H9 (cell line): ENCODE measurements around the gene SYF2. TPM values are rescaled to one million over a fixed set of nuclear protein-coding genes. Genes with fewer than 3 reads are reported as not detected.

Experiments
- DNase-seq: peaks from one replicate; pipeline ENCODE4 v3.0.0-alpha.2; 2017
- H2AFZ ChIP-seq: one replicate; pipeline ENCODE4 v1.6.1; 2013; ENCODE audit warnings: mild to moderate bottlenecking, low read length, control low read depth, moderate library complexity
- H2AK5ac ChIP-seq: 2 replicates; pipeline ENCODE4 v1.6.1; 2013; ENCODE audit warnings: low read length, control low read depth, mixed read lengths; ENCODE audit not compliant: insufficient read length
- H2BK120ac ChIP-seq: one replicate; pipeline ENCODE4 v1.6.1; 2013; ENCODE audit warnings: low read depth, mild to moderate bottlenecking, low read length, control low read depth, inconsistent platforms; ENCODE audit not compliant: poor library complexity, severe bottlenecking
- H2BK12ac ChIP-seq: 2 replicates; pipeline ENCODE4 v1.6.1; 2013; ENCODE audit warnings: low read length, control low read depth, mixed read lengths, low read depth; ENCODE audit not compliant: insufficient read length
- H2BK15ac ChIP-seq: 2 replicates; pipeline ENCODE4 v1.6.1; 2013; ENCODE audit warnings: low read depth, low read length, control low read depth
- H2BK20ac ChIP-seq: one replicate; pipeline ENCODE4 v1.6.1; 2013; ENCODE audit warnings: low read depth, mild to moderate bottlenecking, low read length, control low read depth, inconsistent platforms; ENCODE audit not compliant: poor library complexity, severe bottlenecking
- H2BK5ac ChIP-seq: 2 replicates; pipeline ENCODE4 v1.6.1; 2013; ENCODE audit warnings: low read length, control low read depth, mixed read lengths; ENCODE audit not compliant: insufficient read length
- H3K14ac ChIP-seq: 2 replicates; pipeline ENCODE4 v1.6.1; 2013; ENCODE audit warnings: low read length, control low read depth; ENCODE audit not compliant: insufficient read depth
- H3K18ac ChIP-seq: 2 replicates; pipeline ENCODE4 v1.6.1; 2013; ENCODE audit warnings: low read depth, mild to moderate bottlenecking, mixed read lengths, low read length, control low read depth; ENCODE audit not compliant: insufficient read length
- H3K23ac ChIP-seq: 2 replicates; pipeline ENCODE4 v1.6.1; 2013; ENCODE audit warnings: low read length, control low read depth, mixed read lengths, low read depth; ENCODE audit not compliant: insufficient read length
- H3K23me2 ChIP-seq: 2 replicates; pipeline ENCODE4 v1.6.1; 2013; ENCODE audit warnings: low read depth, mild to moderate bottlenecking, mixed read lengths, low read length, control low read depth; ENCODE audit not compliant: insufficient read length, poor library complexity, severe bottlenecking
- H3K27ac ChIP-seq: 2 replicates; pipeline ENCODE4 v1.5.1; 2013; ENCODE audit warnings: low read length, control low read depth, mixed read lengths, low read depth; ENCODE audit not compliant: insufficient read length
- H3K27me3 ChIP-seq: 2 replicates; pipeline ENCODE4 v1.6.1; 2013; ENCODE audit warnings: low read length, control low read depth, inconsistent platforms; ENCODE audit not compliant: insufficient read depth
- H3K4ac ChIP-seq: 2 replicates; pipeline ENCODE4 v1.6.1; 2013; ENCODE audit warnings: low read depth, mild to moderate bottlenecking, control low read depth, inconsistent platforms, low read length, moderate library complexity
- H3K4me1 ChIP-seq: 2 replicates; pipeline ENCODE4 v1.6.1; 2013; ENCODE audit warnings: low read length, control low read depth, inconsistent platforms; ENCODE audit not compliant: insufficient read depth
- H3K4me2 ChIP-seq: 2 replicates; pipeline ENCODE4 v1.6.1; 2013; ENCODE audit warnings: low read length, control low read depth, mixed read lengths; ENCODE audit not compliant: insufficient read length, insufficient read depth
- H3K56ac ChIP-seq: 2 replicates; pipeline ENCODE4 v1.6.1; 2013; ENCODE audit warnings: low read depth, mild to moderate bottlenecking, mixed read lengths, low read length, control low read depth; ENCODE audit not compliant: insufficient read length
- H3K79me1 ChIP-seq: 2 replicates; pipeline ENCODE4 v1.6.1; 2013; ENCODE audit warnings: low read depth, mild to moderate bottlenecking, moderate library complexity, low read length, control low read depth, inconsistent platforms; ENCODE audit not compliant: insufficient read depth, poor library complexity, severe bottlenecking
- H3K79me2 ChIP-seq: 2 replicates; pipeline ENCODE4 v1.6.1; 2013; ENCODE audit warnings: low read length, control low read depth, inconsistent platforms; ENCODE audit not compliant: insufficient read depth
- H3K9ac ChIP-seq: 2 replicates; pipeline ENCODE4 v1.6.1; 2013; ENCODE audit warnings: low read length, control low read depth, mixed read lengths; ENCODE audit not compliant: insufficient read length; ENCODE audit errors: extremely low read depth
- H3K9me3 ChIP-seq: one replicate; pipeline ENCODE4 v1.6.1; 2013; ENCODE audit warnings: low read depth, low read length, inconsistent platforms; ENCODE audit not compliant: control insufficient read depth
- H3T11ph ChIP-seq: one replicate; pipeline ENCODE4 v1.6.1; 2013; ENCODE audit warnings: mild to moderate bottlenecking, low read length, control low read depth, inconsistent platforms
- H4K20me1 ChIP-seq: one replicate; pipeline ENCODE4 v1.6.1; 2013; ENCODE audit not compliant: control insufficient read depth, insufficient read length, insufficient read depth
- H4K5ac ChIP-seq: 2 replicates; pipeline ENCODE4 v1.6.1; 2013; ENCODE audit warnings: low read depth, mild to moderate bottlenecking, mixed read lengths, low read length, control low read depth; ENCODE audit not compliant: insufficient read length
- H4K8ac ChIP-seq: replicated peaks from 2 replicates; pipeline ENCODE4 v1.6.1; 2013; ENCODE audit warnings: low read length, control low read depth, mixed read lengths, low read depth; ENCODE audit not compliant: insufficient read length
- H4K91ac ChIP-seq: 2 replicates; pipeline ENCODE4 v1.6.1; 2013; ENCODE audit warnings: low read depth, mild to moderate bottlenecking, moderate library complexity, mixed read lengths, low read length, control low read depth; ENCODE audit not compliant: insufficient read length
- H3K27ac Mint-ChIP-seq, 3 experiments: 2 replicates in 2 of 3; 3 replicates in 1 of 3; pipeline ENCODE4 v1.8.0; 2020 to 2021; ENCODE audit warnings: mixed read lengths in 3 of 3, mild to moderate bottlenecking in 1 of 3, moderate library complexity in 1 of 3
- H3K27me3 Mint-ChIP-seq: 2 replicates; pipeline ENCODE4 v1.8.0; 2021; ENCODE audit warnings: low read depth, mild to moderate bottlenecking, moderate library complexity, mixed read lengths
- H3K36me3 Mint-ChIP-seq, 3 experiments: 2 replicates in 2 of 3; 3 replicates in 1 of 3; pipeline ENCODE4 v1.8.0; 2020 to 2021; ENCODE audit warnings: low read depth in 3 of 3, mixed read lengths in 3 of 3; ENCODE audit not compliant: insufficient read depth in 1 of 3
- H3K4me1 Mint-ChIP-seq, 2 experiments: 2 replicates each; pipeline ENCODE4 v1.8.0; 2020; ENCODE audit warnings: mixed read lengths in 2 of 2
- H3K4me3 Mint-ChIP-seq, 2 experiments: 2 replicates in 1 of 2; 3 replicates in 1 of 2; pipeline ENCODE4 v1.8.0; 2020 to 2021; ENCODE audit warnings: mild to moderate bottlenecking in 2 of 2, mixed read lengths in 2 of 2, moderate library complexity in 1 of 2
- H3K9me3 Mint-ChIP-seq, 2 experiments: 2 replicates in 1 of 2; 3 replicates in 1 of 2; pipeline ENCODE4 v1.8.0; 2020; ENCODE audit warnings: mild to moderate bottlenecking in 2 of 2, mixed read lengths in 2 of 2, moderate library complexity in 1 of 2
- WGBS: extraction: QIAGEN DNeasy Blood & Tissue Kit; methylation state at CpG from one replicate; pipeline ENCODE4 v1.1.7; 2013; ENCODE audit warnings: missing lambda C conversion rate, low lambda C conversion rate, mixed read lengths; ENCODE audit not compliant: insufficient read length; ENCODE audit errors: extremely low coverage; 5-methylcytosine and 5-hydroxymethylcytosine counted together
- total RNA-seq: library from RNA; stranded (reverse); gene quantifications from 2 replicates; pipeline ENCODE4 v1.2.1, GENCODE V29; 2021
- TF ChIP-seq, protein P1 (sequence below): fragments of 200-600 bp; sonication (generic); conservative IDR thresholded peaks from 3 replicates; pipeline ENCODE4 v1.8.0; 2021; ENCODE audit warnings: antibody characterized with exemption, mild to moderate bottlenecking

Gene SYF2
- total RNA-seq, 1 experiment from 2014 or later, result 36.5 TPM

DNA sequence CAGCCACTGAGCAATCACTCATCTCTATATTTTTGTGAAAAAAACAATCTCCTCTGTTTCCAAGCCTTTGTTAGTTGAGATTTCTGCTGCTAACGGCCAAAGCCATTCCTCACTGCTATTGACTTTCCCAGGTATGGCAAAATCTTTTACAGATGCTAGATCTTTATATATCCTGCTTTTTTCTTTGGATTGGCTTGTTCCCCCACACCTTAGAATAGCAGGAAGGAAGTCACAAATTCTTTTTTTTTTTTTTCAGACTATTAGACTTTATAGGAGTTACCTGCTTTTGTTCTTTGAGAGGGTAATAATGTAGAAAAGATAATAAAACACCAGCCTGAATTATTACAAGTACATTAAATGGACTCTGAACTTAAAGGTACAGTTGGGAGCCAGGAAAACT, 24.2 kb downstream of the SYF2 start:
- DNase-seq, result no peak
- no peak overlapping the region for H3K56ac ChIP-seq
- no peak overlapping the region for H4K5ac ChIP-seq
- no peak overlapping the region for H3K27ac ChIP-seq
- no peaks in the 10 kb centered on the region for H3K36me3 Mint-ChIP-seq
- no peaks in the 10 kb centered on the region for H3K9me3 ChIP-seq
- H3K4me3 Mint-ChIP-seq, result no peak overlapping the region
- no peak overlapping the region for H2BK120ac ChIP-seq
- H2BK20ac ChIP-seq, result no peak overlapping the region
- H4K91ac ChIP-seq, result no peak overlapping the region
- H4K8ac ChIP-seq, result no peak overlapping the region
- no peak overlapping the region for H2BK5ac ChIP-seq
- no peak overlapping the region for H2AK5ac ChIP-seq
- H4K20me1 ChIP-seq, result no peaks in the 10 kb centered on the region
- no peak overlapping the region for H3K14ac ChIP-seq
- H2BK15ac ChIP-seq, result no peak overlapping the region
- no peak overlapping the region for H2BK12ac ChIP-seq
- H3K4me2 ChIP-seq, result no peak overlapping the region
- H3K4me1 Mint-ChIP-seq, result peaks cover 10 to 16% of the 10 kb centered on the region in 2 experiments
- no peaks in the 10 kb centered on the region for H3K4me1 ChIP-seq
- no CpG with 5 or more reads among the region's 1 CpG for whole genome bisulfite sequencing
- no peaks in the 10 kb centered on the region for H3K79me2 ChIP-seq
- H3K27me3 Mint-ChIP-seq, result no peaks in the 10 kb centered on the region
- H3K27ac Mint-ChIP-seq, result no peak overlapping the region
- H3K23ac ChIP-seq, result no peak overlapping the region
- TF ChIP-seq, protein P1, sequence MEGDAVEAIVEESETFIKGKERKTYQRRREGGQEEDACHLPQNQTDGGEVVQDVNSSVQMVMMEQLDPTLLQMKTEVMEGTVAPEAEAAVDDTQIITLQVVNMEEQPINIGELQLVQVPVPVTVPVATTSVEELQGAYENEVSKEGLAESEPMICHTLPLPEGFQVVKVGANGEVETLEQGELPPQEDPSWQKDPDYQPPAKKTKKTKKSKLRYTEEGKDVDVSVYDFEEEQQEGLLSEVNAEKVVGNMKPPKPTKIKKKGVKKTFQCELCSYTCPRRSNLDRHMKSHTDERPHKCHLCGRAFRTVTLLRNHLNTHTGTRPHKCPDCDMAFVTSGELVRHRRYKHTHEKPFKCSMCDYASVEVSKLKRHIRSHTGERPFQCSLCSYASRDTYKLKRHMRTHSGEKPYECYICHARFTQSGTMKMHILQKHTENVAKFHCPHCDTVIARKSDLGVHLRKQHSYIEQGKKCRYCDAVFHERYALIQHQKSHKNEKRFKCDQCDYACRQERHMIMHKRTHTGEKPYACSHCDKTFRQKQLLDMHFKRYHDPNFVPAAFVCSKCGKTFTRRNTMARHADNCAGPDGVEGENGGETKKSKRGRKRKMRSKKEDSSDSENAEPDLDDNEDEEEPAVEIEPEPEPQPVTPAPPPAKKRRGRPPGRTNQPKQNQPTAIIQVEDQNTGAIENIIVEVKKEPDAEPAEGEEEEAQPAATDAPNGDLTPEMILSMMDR, result no peak
- no peak overlapping the region for H3K9ac ChIP-seq
- no peaks in the 10 kb centered on the region for H3K9me3 Mint-ChIP-seq
- no peak overlapping the region for H3T11ph ChIP-seq
- no peaks in the 10 kb centered on the region for H3K27me3 ChIP-seq
- H3K4ac ChIP-seq, result no peak overlapping the region
- no peaks in the 10 kb centered on the region for H3K79me1 ChIP-seq
- H2AFZ ChIP-seq, result no peak overlapping the region
- H3K18ac ChIP-seq, result no peak overlapping the region
- no peaks in the 10 kb centered on the region for H3K23me2 ChIP-seq
